ENCODE data around the gene MAP3K10. TPM values are rescaled to one million over a fixed set of nuclear protein-coding genes. Genes with fewer than 3 reads are reported as not detected.
A peak's percentile ranks its signal among the peaks of the same experiment; 100 is the strongest.
"Not testable (repeated sequence)": the region's sequence is repeated elsewhere in the genome, so short reads cannot be mapped to it uniquely, and the experiment has no call there.

The MAP3K10 gene
- total RNA-seq, result 20.0 and 21.7 TPM in 2 replicates

DNA sequence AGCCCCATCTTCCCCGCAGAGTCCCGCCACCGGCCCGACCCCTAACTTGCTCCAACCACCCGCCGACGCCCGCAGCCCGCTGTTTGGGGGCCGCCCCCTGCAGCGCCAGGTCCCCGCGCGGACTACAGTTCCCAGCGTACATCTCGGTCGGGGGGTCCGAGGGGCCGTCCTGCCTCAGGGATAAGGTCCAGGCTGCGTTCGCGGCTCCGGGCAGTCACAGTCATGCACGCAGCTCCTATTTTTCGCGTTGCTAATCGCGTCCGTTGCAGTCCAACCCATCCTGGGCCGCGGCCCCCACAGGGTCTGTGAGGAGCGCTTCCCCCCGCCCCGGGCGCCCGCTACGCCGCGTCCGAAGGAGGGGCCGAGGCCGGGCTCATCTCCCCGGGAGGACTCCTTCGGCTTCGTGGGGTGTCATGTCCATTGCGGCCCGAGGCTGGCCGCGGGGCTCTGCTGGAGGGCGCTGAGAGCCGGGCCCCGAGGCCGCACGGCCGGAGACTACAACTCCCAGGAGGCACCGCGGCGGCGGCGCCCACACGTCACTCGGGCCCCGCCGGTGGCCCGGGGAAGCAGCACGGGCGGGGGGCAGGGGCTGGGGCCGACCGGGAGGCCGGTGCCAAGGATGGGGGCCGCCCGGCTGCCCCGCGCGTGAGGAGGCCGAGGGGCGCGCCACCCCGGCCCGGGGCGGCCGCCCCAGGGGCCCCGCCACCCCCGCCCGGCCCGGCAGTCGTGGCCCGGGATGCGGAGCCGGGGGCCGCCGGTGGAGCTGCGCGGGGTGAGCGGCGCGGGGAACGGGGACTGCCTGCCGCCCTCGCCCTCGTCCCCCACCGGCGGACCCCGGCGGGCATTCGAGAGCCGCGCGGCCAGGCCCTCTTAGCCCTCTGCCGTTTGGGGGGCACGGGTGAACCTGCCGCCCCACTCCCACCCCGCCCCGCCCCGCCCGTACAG lies at the start of gene MAP3K10:
TSS of gene MAP3K10 (plus strand) at position 536 of the 945 bp plus-strand sequence. CDS start 606 bp downstream, outside the sequence.
- DNase-seq (ENCODE audit: low spot score), result peak; percentile 64
- Mint-ChIP-seq H3K27ac (peak within 1 kb of the TSS; percentile 93), H3K4me1 (ENCODE audit: low read depth) (peaks cover 17% of the 10 kb centered on the region), H3K27me3 (ENCODE audit: low read depth) (no peaks in the 10 kb centered on the region), H3K36me3 (ENCODE audit: low read depth) (no peaks in the 10 kb centered on the region), H3K9me3 (no peaks in the 10 kb centered on the region), H3K4me3 (ENCODE audit: low read depth) (peak within 1 kb of the TSS; percentile 85)
- intact Hi-C loops (cut with micrococcal nuclease), result no loop called here

DNA sequence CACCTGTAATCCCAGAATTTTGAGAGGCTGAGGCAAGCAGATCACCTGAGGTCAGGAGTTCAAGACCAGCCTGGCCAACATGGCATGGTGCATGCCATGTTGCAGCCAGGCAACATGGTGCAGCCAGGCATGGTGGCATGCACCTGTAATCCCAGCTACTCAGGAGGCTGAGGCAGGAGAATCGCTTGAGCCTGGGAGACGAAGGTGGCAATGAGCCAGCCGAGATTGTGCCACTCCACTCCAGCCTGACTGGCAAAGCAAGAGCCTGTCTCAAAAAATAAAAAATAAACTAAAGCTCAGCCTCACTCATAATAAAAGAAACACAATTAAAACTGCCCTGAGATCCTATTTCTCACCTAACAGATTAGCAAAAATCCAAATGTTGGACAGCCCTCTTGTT lies 49.7 kb upstream of the MAP3K10 start:
- Mint-ChIP-seq H3K4me1 (ENCODE audit: low read depth) (peaks cover 13% of the 10 kb centered on the region), H3K27ac (no peak overlapping the region), H3K4me3 (ENCODE audit: low read depth) (no peak overlapping the region), H3K27me3 (ENCODE audit: low read depth) (no peaks in the 10 kb centered on the region), H3K36me3 (ENCODE audit: low read depth) (no peaks in the 10 kb centered on the region), H3K9me3 (no peaks in the 10 kb centered on the region)
- DNase-seq (ENCODE audit: low spot score), result no peak
- intact Hi-C loops (cut with micrococcal nuclease), result loop anchor here (10.0 kb wide), 1 partner anchor 463 kb away; the partner anchor contains the start of gene LTBP4

DNA sequence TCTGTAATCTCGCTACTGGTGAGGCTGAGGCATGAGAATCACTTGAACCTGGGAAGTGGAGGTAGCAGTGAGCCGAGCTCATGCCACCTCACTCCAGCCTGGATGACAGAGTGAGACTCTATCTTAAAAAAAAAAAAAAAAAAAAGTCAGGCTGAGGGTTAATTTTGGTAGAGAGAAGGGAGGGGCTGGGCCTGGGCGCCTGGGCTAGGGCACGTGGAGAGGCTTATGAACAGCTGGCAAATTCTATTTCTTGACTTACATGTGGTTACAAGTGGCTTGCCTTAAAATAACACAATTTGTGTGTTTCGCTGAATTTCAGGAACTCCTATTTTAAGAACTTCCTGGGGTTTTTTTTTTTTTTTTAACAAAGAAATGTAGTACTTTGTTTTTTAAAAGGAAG lies 47.6 kb upstream of the MAP3K10 start:
- no peak overlapping the region for H3K4me3 Mint-ChIP-seq (ENCODE audit: low read depth)
- H3K36me3 Mint-ChIP-seq (ENCODE audit: low read depth), result no peaks in the 10 kb centered on the region
- intact Hi-C loops (cut with micrococcal nuclease), result loop anchor here (10.0 kb wide), 1 partner anchor 461 kb away; the partner anchor contains the start of gene LTBP4
- no peak for DNase-seq (ENCODE audit: low spot score)
- H3K4me1 Mint-ChIP-seq (ENCODE audit: low read depth), result peaks cover 17% of the 10 kb centered on the region
- no peak overlapping the region for H3K27ac Mint-ChIP-seq
- H3K9me3 Mint-ChIP-seq, result no peaks in the 10 kb centered on the region
- no peaks in the 10 kb centered on the region for H3K27me3 Mint-ChIP-seq (ENCODE audit: low read depth)

DNA sequence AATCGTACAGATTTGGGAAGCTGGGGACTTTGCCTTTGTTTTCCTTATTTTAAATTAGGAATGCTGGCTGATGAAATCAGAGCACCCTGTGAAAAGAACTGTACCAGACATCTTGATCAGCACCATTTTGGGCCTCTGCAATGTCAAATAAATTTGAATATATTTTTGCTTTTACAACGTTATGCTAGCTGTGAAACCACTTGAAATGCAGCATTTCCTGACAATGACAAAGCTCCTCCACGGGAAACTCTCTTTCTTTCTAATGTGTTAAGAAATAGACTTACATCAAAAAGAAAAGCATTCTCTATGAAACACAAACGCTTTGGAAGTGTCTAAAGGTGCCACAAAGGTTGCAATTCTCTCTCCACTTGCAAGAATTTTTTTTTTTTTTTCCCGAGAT lies 47.1 kb upstream of the MAP3K10 start:
- Mint-ChIP-seq H3K36me3 (ENCODE audit: low read depth) (no peaks in the 10 kb centered on the region), H3K4me1 (ENCODE audit: low read depth) (peaks cover 17% of the 10 kb centered on the region), H3K4me3 (ENCODE audit: low read depth) (no peak overlapping the region), H3K27ac (peak overlapping the region; percentile 33), H3K9me3 (no peaks in the 10 kb centered on the region), H3K27me3 (ENCODE audit: low read depth) (no peaks in the 10 kb centered on the region)
- intact Hi-C loops (cut with micrococcal nuclease), result loop anchor here (10.0 kb wide), 1 partner anchor 461 kb away; the partner anchor contains the start of gene LTBP4
- no peak for DNase-seq (ENCODE audit: low spot score)

DNA sequence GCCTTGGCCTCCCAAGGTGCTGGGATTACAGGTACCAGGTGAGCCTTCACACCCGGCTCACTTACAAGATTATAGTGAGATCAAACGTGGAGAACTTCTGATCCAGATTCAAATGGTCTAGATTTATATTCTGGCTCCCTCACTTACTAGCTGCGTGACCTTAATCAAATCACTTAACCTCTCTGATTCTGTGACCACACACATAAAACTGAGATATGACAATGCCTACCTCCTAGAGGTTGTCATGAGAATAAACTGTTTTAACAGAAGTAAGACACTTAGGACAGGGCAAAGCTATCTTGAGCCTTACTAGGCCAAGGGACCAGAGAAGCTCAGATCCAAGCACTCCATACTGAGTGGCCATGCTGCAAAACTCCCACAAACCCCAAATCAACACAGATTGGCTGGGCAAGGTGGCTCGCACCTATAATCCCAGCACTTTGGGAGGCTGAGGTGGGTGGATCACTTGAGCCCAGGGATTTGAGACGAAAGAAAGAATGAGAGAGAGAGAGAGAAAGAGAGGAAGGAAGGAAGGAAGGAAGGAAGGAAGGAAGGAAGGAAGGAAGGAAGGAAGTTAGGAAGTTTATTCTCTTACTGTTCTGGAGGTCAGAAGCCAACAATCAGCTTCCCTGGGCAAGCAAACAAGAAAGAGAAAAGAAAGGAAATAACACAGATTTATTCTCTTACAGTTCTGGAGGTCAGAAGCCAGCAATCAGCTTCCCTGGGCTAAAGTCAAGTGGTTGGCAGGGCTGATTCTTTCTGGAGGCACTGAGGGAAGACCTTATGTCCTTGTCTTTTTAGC lies 46.1 kb upstream of the MAP3K10 start:
- no peaks in the 10 kb centered on the region for H3K27me3 Mint-ChIP-seq (ENCODE audit: low read depth)
- peaks cover 17% of the 10 kb centered on the region for H3K4me1 Mint-ChIP-seq (ENCODE audit: low read depth)
- no peak overlapping the region for H3K4me3 Mint-ChIP-seq (ENCODE audit: low read depth)
- no peaks in the 10 kb centered on the region for H3K36me3 Mint-ChIP-seq (ENCODE audit: low read depth)
- intact Hi-C loops (cut with micrococcal nuclease), result loop anchor here (10.0 kb wide), 1 partner anchor 460 kb away; the partner anchor contains the start of gene LTBP4
- no peak for DNase-seq (ENCODE audit: low spot score)
- no peaks in the 10 kb centered on the region for H3K9me3 Mint-ChIP-seq
- no peak overlapping the region for H3K27ac Mint-ChIP-seq

DNA sequence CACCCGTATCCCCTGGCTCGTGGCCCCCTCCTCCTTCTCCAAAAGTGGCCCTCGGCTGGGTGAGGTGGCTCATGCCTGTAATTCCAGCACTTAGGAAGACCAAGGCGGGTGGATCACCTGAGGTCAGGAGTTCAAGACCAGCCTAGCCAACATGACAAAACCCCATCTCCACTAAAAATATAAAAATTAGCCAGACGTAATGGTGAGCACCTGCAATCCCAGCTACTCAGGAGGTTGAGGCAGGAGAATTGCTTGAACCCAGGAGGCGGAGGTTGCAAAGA lies 45.5 kb upstream of the MAP3K10 start:
- not testable (repeated sequence) for H3K27ac Mint-ChIP-seq; H3K27me3 Mint-ChIP-seq (ENCODE audit: low read depth); H3K36me3 Mint-ChIP-seq (ENCODE audit: low read depth); DNase-seq (ENCODE audit: low spot score); H3K4me3 Mint-ChIP-seq (ENCODE audit: low read depth); H3K9me3 Mint-ChIP-seq
- H3K4me1 Mint-ChIP-seq (ENCODE audit: low read depth), result peaks cover 17% of the 10 kb centered on the region
- intact Hi-C loops (cut with micrococcal nuclease), result loop anchor here (10.0 kb wide), 1 partner anchor 459 kb away; the partner anchor contains the start of gene LTBP4

DNA sequence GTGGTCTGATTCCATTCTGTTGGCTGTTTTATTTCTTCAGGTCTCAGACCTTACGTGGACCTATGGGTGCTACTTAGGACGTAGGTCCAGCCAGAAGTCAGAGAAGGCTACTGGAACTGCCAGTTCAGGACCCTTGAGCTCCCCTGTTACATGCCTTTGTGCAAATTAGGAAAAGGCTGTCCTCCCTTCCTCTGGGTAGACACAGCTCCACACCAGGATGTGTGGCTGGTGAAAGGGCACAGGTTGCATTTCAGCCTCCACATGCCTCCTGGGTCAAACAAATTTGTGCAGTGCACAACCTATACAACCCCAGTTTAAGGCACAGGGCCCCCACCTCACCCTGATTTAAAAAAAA lies 43.9 kb upstream of the MAP3K10 start:
- no peak for DNase-seq (ENCODE audit: low spot score)
- intact Hi-C loops (cut with micrococcal nuclease), result loop anchor here (10.0 kb wide), 1 partner anchor 457 kb away; the partner anchor contains the start of gene LTBP4
- no peaks in the 10 kb centered on the region for H3K27me3 Mint-ChIP-seq (ENCODE audit: low read depth)
- no peaks in the 10 kb centered on the region for H3K9me3 Mint-ChIP-seq
- no peak overlapping the region for H3K4me3 Mint-ChIP-seq (ENCODE audit: low read depth)
- H3K27ac Mint-ChIP-seq, result no peak overlapping the region
- peaks cover 17% of the 10 kb centered on the region for H3K4me1 Mint-ChIP-seq (ENCODE audit: low read depth)
- H3K36me3 Mint-ChIP-seq (ENCODE audit: low read depth), result no peaks in the 10 kb centered on the region

DNA sequence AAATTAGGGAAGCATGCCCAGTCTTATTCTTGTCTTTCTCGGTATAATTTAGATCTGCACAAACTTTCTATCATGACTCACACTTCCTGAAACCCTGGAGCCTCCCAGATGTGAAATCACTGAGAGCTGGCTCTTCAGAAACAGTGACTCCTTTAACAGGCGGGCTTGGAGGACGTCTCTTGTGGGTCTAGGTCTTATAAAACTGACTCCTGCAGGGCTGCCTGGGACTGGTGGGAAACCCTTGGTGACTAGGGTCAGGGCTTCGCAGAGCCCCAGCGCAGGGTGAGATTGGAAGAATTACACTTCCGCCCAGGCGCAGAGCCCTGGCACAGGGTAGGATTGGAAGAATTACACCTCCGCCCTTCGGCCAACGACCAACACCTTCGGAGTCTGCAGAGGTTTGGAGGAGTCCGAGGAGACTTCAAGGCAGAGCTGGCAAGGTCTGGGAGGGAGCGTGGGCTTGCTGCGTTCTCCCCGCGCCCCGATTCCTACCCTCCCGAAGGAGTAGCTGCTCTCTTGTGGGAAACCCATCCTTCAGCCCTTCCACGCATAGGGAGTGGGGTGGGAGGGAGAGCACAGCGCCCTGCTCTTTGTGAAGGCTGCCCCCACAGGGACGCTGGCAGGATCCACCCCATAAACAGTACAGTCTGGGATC lies 43.4 kb upstream of the MAP3K10 start:
- Mint-ChIP-seq H3K27ac (no peak overlapping the region), H3K27me3 (ENCODE audit: low read depth) (no peaks in the 10 kb centered on the region), H3K36me3 (ENCODE audit: low read depth) (no peaks in the 10 kb centered on the region), H3K4me3 (ENCODE audit: low read depth) (no peak overlapping the region), H3K4me1 (ENCODE audit: low read depth) (peaks cover 17% of the 10 kb centered on the region), H3K9me3 (no peaks in the 10 kb centered on the region)
- intact Hi-C loops (cut with micrococcal nuclease), result loop anchor here (10.0 kb wide), 1 partner anchor 457 kb away; the partner anchor contains the start of gene LTBP4
- DNase-seq (ENCODE audit: low spot score), result no peak

DNA sequence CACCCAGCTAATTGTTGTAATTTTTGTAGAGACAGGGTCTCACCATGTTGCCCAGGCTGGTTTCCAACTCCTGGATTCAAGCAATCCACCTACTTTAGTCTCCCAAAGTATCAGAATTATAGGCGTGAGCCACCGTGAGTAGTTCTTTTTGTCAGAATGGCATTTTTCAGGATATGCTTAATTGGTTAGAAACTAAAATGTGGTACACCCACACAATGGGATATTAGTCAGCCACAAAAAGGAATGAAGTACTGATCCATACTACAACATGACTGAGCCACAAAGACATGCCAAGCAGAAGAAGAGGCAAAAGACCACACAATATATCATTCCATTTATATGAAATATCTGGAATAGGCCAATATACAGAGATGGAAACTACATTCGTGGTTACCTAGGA lies 41.7 kb upstream of the MAP3K10 start:
- Mint-ChIP-seq H3K27me3 (ENCODE audit: low read depth) (no peaks in the 10 kb centered on the region), H3K4me3 (ENCODE audit: low read depth) (no peak overlapping the region), H3K9me3 (no peaks in the 10 kb centered on the region), H3K27ac (no peak overlapping the region), H3K4me1 (ENCODE audit: low read depth) (peaks cover 8% of the 10 kb centered on the region), H3K36me3 (ENCODE audit: low read depth) (no peaks in the 10 kb centered on the region)
- DNase-seq (ENCODE audit: low spot score), result no peak
- intact Hi-C loops (cut with micrococcal nuclease), result loop anchor here (10.0 kb wide), 1 partner anchor 455 kb away; the partner anchor contains the start of gene LTBP4

DNA sequence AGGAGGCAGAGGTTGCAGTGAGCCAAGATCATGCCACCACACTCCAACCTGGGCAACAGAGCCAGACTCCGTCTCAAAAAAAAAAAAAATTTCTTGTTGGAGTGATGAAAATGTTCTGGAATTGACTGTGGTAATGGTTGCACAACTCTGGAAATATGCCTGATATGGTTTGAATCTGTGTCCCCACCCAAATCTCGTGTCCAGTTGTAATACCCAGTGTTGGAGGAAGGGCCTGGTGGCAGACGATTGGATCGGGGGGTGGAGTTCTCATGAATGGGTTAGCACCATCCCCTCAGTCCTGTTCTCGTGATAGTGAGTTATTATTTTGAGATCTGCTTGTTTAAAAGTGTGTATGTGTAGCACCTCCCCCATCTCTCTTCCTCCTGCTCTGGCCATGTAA lies 41.1 kb upstream of the MAP3K10 start:
- no peak for DNase-seq (ENCODE audit: low spot score)
- H3K9me3 Mint-ChIP-seq, result no peaks in the 10 kb centered on the region
- intact Hi-C loops (cut with micrococcal nuclease), result no loop called here
- H3K4me1 Mint-ChIP-seq (ENCODE audit: low read depth), result peaks cover 5% of the 10 kb centered on the region
- H3K4me3 Mint-ChIP-seq (ENCODE audit: low read depth), result no peak overlapping the region
- H3K27me3 Mint-ChIP-seq (ENCODE audit: low read depth), result no peaks in the 10 kb centered on the region
- no peaks in the 10 kb centered on the region for H3K36me3 Mint-ChIP-seq (ENCODE audit: low read depth)
- no peak overlapping the region for H3K27ac Mint-ChIP-seq

DNA sequence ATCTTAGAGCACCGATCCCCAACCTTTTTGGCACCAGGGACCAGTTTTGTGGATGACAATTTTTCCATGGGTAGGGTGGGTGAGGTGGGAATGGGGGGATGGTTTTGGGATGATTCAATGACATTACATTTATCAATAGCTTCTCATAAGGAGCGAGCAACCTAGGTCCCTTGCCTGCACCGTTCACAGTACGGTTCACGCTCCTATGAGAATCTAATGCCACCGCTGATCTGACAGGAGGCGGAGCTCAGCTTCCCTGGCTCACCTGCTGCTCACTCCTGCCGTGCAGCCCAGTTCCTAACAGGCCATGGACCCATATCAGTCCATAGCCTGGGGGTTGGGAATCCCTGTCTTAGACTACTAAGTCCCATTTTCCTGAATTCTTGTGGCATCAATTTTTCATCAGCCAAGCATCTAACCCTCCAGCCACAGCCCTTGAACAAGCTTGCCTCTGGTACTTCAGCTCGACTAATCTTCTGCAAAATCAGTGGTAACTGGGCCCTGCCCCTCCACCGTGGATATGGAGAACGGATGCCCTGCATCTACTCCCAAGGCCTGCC lies 37.0 kb upstream of the MAP3K10 start:
- no peaks in the 10 kb centered on the region for H3K9me3 Mint-ChIP-seq
- H3K4me1 Mint-ChIP-seq (ENCODE audit: low read depth), result peaks cover 5% of the 10 kb centered on the region
- no peaks in the 10 kb centered on the region for H3K27me3 Mint-ChIP-seq (ENCODE audit: low read depth)
- DNase-seq (ENCODE audit: low spot score), result no peak
- intact Hi-C loops (cut with micrococcal nuclease), result no loop called here
- H3K4me3 Mint-ChIP-seq (ENCODE audit: low read depth), result no peak overlapping the region
- no peak overlapping the region for H3K27ac Mint-ChIP-seq
- no peaks in the 10 kb centered on the region for H3K36me3 Mint-ChIP-seq (ENCODE audit: low read depth)

DNA sequence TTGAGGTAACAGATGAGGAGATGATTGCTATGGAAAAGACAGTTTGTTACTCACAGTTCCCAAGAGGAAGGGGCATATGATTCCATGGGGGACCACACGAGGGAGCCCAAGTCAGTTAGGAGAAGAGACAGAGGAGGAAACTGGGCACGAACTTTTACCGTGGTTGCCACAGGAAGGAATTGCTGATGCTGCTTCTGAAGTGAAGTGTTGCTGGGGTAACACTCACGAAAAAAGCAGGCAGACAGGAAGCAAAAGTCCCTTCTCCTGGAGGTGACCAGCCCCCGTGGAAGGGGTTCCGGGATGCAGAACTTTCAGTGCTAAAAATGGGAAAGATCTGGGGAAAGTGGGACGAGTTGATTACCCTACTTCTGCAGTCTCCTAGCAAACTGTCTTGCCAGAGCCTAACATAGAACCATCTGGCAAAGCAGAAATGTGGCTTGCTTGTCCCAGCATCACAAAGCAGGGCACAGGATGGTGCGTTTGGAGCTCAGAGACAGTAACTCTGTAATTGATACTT lies 35.4 kb upstream of the MAP3K10 start:
- DNase-seq (ENCODE audit: low spot score), result no peak
- Mint-ChIP-seq H3K4me1 (ENCODE audit: low read depth) (peaks cover 5% of the 10 kb centered on the region), H3K36me3 (ENCODE audit: low read depth) (no peaks in the 10 kb centered on the region), H3K4me3 (ENCODE audit: low read depth) (no peak overlapping the region), H3K27me3 (ENCODE audit: low read depth) (no peaks in the 10 kb centered on the region), H3K27ac (no peak overlapping the region), H3K9me3 (no peaks in the 10 kb centered on the region)
- intact Hi-C loops (cut with micrococcal nuclease), result no loop called here

All from activated T-helper 2 cell treated with anti-CD3 and anti-CD28 coated beads, Interferon-gamma antibody, Interleukin-2, Interleukin-4, amounts not matched to agents 10 μg/mL and 5 μg/mL and 100 μg/mL, durations not matched to agents 14 hours and 24 hours and 36 hours (primary cell).